ENCODE results near the gene BICD2.

Gene BICD2

GRCh38 chr9:92754091-92754745 is 10.4 kb downstream of the BICD2 start:
- TF ChIP-seq CTCF (IDR thresholded peaks at IDR 0.05; ENCODE audit: unreplicated experiment in 3 of 3) = no peak
- no peak overlapping the region for H3K27ac Mint-ChIP-seq
- peaks cover 25% of the 10 kb centered on the region for H3K4me1 Mint-ChIP-seq
- no peak overlapping the region for H3K4me3 Mint-ChIP-seq
- peaks cover 37% of the 10 kb centered on the region for H3K36me3 Mint-ChIP-seq (ENCODE audit: low read depth)
- H3K27me3 Mint-ChIP-seq (ENCODE audit: low read depth) = no peaks in the 10 kb centered on the region
- peaks cover 17% of the 10 kb centered on the region for H3K9me3 Mint-ChIP-seq

GRCh38 chr9:92752812-92753404 is 11.7 kb downstream of the BICD2 start:
- no peak for TF ChIP-seq CTCF (IDR thresholded peaks at IDR 0.05; ENCODE audit: unreplicated experiment in 3 of 3)

GRCh38 chr9:92749934-92750315 is 14.7 kb downstream of the BICD2 start:
- H3K36me3 Mint-ChIP-seq (ENCODE audit: low read depth) = peaks cover 33% of the 10 kb centered on the region
- peak overlapping the region in 2 of 3 experiments; percentile 56 to 79 for H3K27ac Mint-ChIP-seq
- H3K4me3 Mint-ChIP-seq = no peak overlapping the region
- no peak for TF ChIP-seq CTCF (IDR thresholded peaks at IDR 0.05; ENCODE audit: unreplicated experiment in 3 of 3)
- no peaks in the 10 kb centered on the region for H3K27me3 Mint-ChIP-seq (ENCODE audit: low read depth)
- H3K4me1 Mint-ChIP-seq = peaks cover 61% of the 10 kb centered on the region
- peaks cover 14% of the 10 kb centered on the region for H3K9me3 Mint-ChIP-seq

More at GRCh38 chr9:92752812-92753404, 11.7 kb downstream of the BICD2 start:
- peaks cover 17% of the 10 kb centered on the region for H3K9me3 Mint-ChIP-seq
- no peak overlapping the region for H3K4me3 Mint-ChIP-seq
- no peak overlapping the region for H3K27ac Mint-ChIP-seq
- H3K36me3 Mint-ChIP-seq (ENCODE audit: low read depth) = peaks cover 37% of the 10 kb centered on the region
- no peaks in the 10 kb centered on the region for H3K27me3 Mint-ChIP-seq (ENCODE audit: low read depth)
- H3K4me1 Mint-ChIP-seq = peaks cover 33% of the 10 kb centered on the region

GRCh38 chr9:92749071-92749933 is 15.3 kb downstream of the BICD2 start:
- Mint-ChIP-seq H3K4me3 (no peak overlapping the region), H3K27me3 (ENCODE audit: low read depth) (no peaks in the 10 kb centered on the region), H3K9me3 (peaks cover 10% of the 10 kb centered on the region), H3K36me3 (ENCODE audit: low read depth) (peaks cover 29% of the 10 kb centered on the region), H3K4me1 (peaks cover 64% of the 10 kb centered on the region), H3K27ac (peak overlapping the region in 2 of 3 experiments; percentile 56 to 79)
- no peak for TF ChIP-seq CTCF (IDR thresholded peaks at IDR 0.05; ENCODE audit: unreplicated experiment in 3 of 3)

- Mint-ChIP-seq H3K9me3 (peaks cover 10% of the 10 kb centered on the region), H3K4me3 (no peak overlapping the region), H3K4me1 (peaks cover 69% of the 10 kb centered on the region), H3K36me3 (ENCODE audit: low read depth) (peaks cover 24% of the 10 kb centered on the region), H3K27ac (peak overlapping the region in 1 of 3 experiments; percentile 89), H3K27me3 (ENCODE audit: low read depth) (no peaks in the 10 kb centered on the region)
- TF ChIP-seq CTCF (IDR thresholded peaks at IDR 0.05; ENCODE audit: unreplicated experiment in 3 of 3) = no peak
Observed at GRCh38 chr9:92748233-92748497, 16.5 kb downstream of the BICD2 start.
